ENCODE data around the gene RALBP1.
"Not testable (repeated sequence)": the region's sequence is repeated elsewhere in the genome, so short reads cannot be mapped to it uniquely, and the experiment has no call there.

The RALBP1 gene

GRCh38 chr18:9474108-9474982, 968 bp upstream of the RALBP1 start:
- H3K27ac Mint-ChIP-seq, result peak overlapping the region; percentile 91
- DNase-seq, result no peak
- H3K9me3 Mint-ChIP-seq, result peaks cover 8% of the 10 kb centered on the region
- peaks cover 30% of the 10 kb centered on the region for H3K4me1 Mint-ChIP-seq
- peaks cover 16% of the 10 kb centered on the region for H3K36me3 Mint-ChIP-seq
- H3K4me3 Mint-ChIP-seq, result peak overlapping the region; percentile 89
- peaks cover 32% of the 10 kb centered on the region for H3K27me3 Mint-ChIP-seq
- CTCF ChIA-PET, result no interaction called here

- Mint-ChIP-seq H3K9me3 (no peaks in the 10 kb centered on the region), H3K4me3 (peak overlapping the region; percentile 89), H3K27ac (peak overlapping the region; percentile 91), H3K4me1 (peaks cover 27% of the 10 kb centered on the region), H3K27me3 (peaks cover 22% of the 10 kb centered on the region), H3K36me3 (peaks cover 22% of the 10 kb centered on the region)
- CTCF ChIA-PET, result interaction anchor here (0.8 kb wide), 1 partner anchor 372 kb away, joined by 3 read pairs; no protein-coding TSS in a partner anchor
- peak; percentile 79 for DNase-seq
These were observed 604 bp downstream of the RALBP1 start for GRCh38 chr18:9475643-9476591.

- Mint-ChIP-seq H3K27me3 (peaks cover 22% of the 10 kb centered on the region), H3K4me1 (peaks cover 27% of the 10 kb centered on the region), H3K4me3 (peak overlapping the region; percentile 89), H3K36me3 (peaks cover 30% of the 10 kb centered on the region), H3K27ac (peak overlapping the region; percentile 82)
- DNase-seq, H3K9me3 Mint-ChIP-seq: not testable (repeated sequence)
- CTCF ChIA-PET, result interaction anchor here (0.8 kb wide), 1 partner anchor 373 kb away, joined by 3 read pairs; no protein-coding TSS in a partner anchor
These were observed 1.6 kb downstream of the RALBP1 start for GRCh38 chr18:9476949-9477348.

- peaks cover 22% of the 10 kb centered on the region for H3K27me3 Mint-ChIP-seq
- DNase-seq, result no peak
- peaks cover 34% of the 10 kb centered on the region for H3K36me3 Mint-ChIP-seq
- peaks cover 27% of the 10 kb centered on the region for H3K4me1 Mint-ChIP-seq
- CTCF ChIA-PET, result no interaction called here
- no peak overlapping the region for H3K27ac Mint-ChIP-seq
- no peaks in the 10 kb centered on the region for H3K9me3 Mint-ChIP-seq
- H3K4me3 Mint-ChIP-seq, result peak overlapping the region; percentile 89
These were observed 2.2 kb downstream of the RALBP1 start for GRCh38 chr18:9477509-9477908.

- Mint-ChIP-seq H3K27me3 (peaks cover 16% of the 10 kb centered on the region), H3K36me3 (peaks cover 37% of the 10 kb centered on the region), H3K9me3 (no peaks in the 10 kb centered on the region), H3K4me3 (no peak overlapping the region), H3K4me1 (peaks cover 27% of the 10 kb centered on the region), H3K27ac (no peak overlapping the region)
- CTCF ChIA-PET, result no interaction called here
- DNase-seq, result no peak
These were observed 3.2 kb downstream of the RALBP1 start for GRCh38 chr18:9478545-9478944.

- Mint-ChIP-seq H3K27me3 (no peaks in the 10 kb centered on the region), H3K27ac (no peak overlapping the region), H3K9me3 (peaks cover 1% of the 10 kb centered on the region), H3K36me3 (peaks cover 45% of the 10 kb centered on the region), H3K4me1 (peaks cover 3% of the 10 kb centered on the region), H3K4me3 (no peak overlapping the region)
- CTCF ChIA-PET, result no interaction called here
- DNase-seq, result no peak
These were observed 7.5 kb downstream of the RALBP1 start for GRCh38 chr18:9482790-9483189.

GRCh38 chr18:9483526-9483925, 8.2 kb downstream of the RALBP1 start:
- CTCF ChIA-PET, result no interaction called here
- H3K27me3 Mint-ChIP-seq, result no peaks in the 10 kb centered on the region
- H3K9me3 Mint-ChIP-seq, result peaks cover 1% of the 10 kb centered on the region
- no peak overlapping the region for H3K27ac Mint-ChIP-seq
- DNase-seq, result no peak
- H3K4me1 Mint-ChIP-seq, result no peaks in the 10 kb centered on the region
- no peak overlapping the region for H3K4me3 Mint-ChIP-seq
- H3K36me3 Mint-ChIP-seq, result peaks cover 43% of the 10 kb centered on the region

- not testable (repeated sequence) for H3K4me1 Mint-ChIP-seq
- peaks cover 38% of the 10 kb centered on the region for H3K36me3 Mint-ChIP-seq
These were observed 9.5 kb downstream of the RALBP1 start for GRCh38 chr18:9484856-9485255.

GRCh38 chr18:9488538-9488937, 13.2 kb downstream of the RALBP1 start:
- Mint-ChIP-seq H3K9me3 (peaks cover 7% of the 10 kb centered on the region), H3K4me3 (no peak overlapping the region), H3K36me3 (peaks cover 32% of the 10 kb centered on the region), H3K27me3 (no peaks in the 10 kb centered on the region), H3K27ac (no peak overlapping the region), H3K4me1 (no peaks in the 10 kb centered on the region)
- CTCF ChIA-PET, result interaction anchor here (1.6 kb wide), 1 partner anchor 28 kb away, joined by 7 read pairs; no protein-coding TSS in a partner anchor
- no peak for DNase-seq

More at GRCh38 chr18:9484856-9485255, 9.5 kb downstream of the RALBP1 start:
- H3K27me3 Mint-ChIP-seq, H3K4me3 Mint-ChIP-seq, H3K9me3 Mint-ChIP-seq, DNase-seq, CTCF ChIA-PET, H3K27ac Mint-ChIP-seq: not testable (repeated sequence)

- CTCF ChIA-PET, result no interaction called here
- Mint-ChIP-seq H3K27ac (no peak overlapping the region), H3K4me1 (peaks cover 19% of the 10 kb centered on the region), H3K9me3 (peaks cover 5% of the 10 kb centered on the region), H3K4me3 (no peak overlapping the region), H3K36me3 (peaks cover 22% of the 10 kb centered on the region), H3K27me3 (no peaks in the 10 kb centered on the region)
- no peak for DNase-seq
These were observed 19.5 kb downstream of the RALBP1 start for GRCh38 chr18:9494778-9495331.

- H3K27me3 Mint-ChIP-seq, result no peaks in the 10 kb centered on the region
- no peak for DNase-seq
- CTCF ChIA-PET, result no interaction called here
- H3K9me3 Mint-ChIP-seq, result peaks cover 5% of the 10 kb centered on the region
- H3K4me3 Mint-ChIP-seq, result no peak overlapping the region
- H3K36me3 Mint-ChIP-seq, result peaks cover 25% of the 10 kb centered on the region
- peaks cover 19% of the 10 kb centered on the region for H3K4me1 Mint-ChIP-seq
- no peak overlapping the region for H3K27ac Mint-ChIP-seq
These were observed 20.2 kb downstream of the RALBP1 start for GRCh38 chr18:9495465-9495864.

- Mint-ChIP-seq H3K4me1 (peaks cover 19% of the 10 kb centered on the region), H3K9me3 (peaks cover 5% of the 10 kb centered on the region), H3K36me3 (peaks cover 27% of the 10 kb centered on the region), H3K27ac (no peak overlapping the region), H3K27me3 (no peaks in the 10 kb centered on the region), H3K4me3 (no peak overlapping the region)
- CTCF ChIA-PET, result no interaction called here
- no peak for DNase-seq
These were observed 20.8 kb downstream of the RALBP1 start for GRCh38 chr18:9495916-9496705.

- H3K9me3 Mint-ChIP-seq, result peaks cover 15% of the 10 kb centered on the region
- H3K27me3 Mint-ChIP-seq, result no peaks in the 10 kb centered on the region
- H3K27ac Mint-ChIP-seq, result no peak overlapping the region
- H3K4me1 Mint-ChIP-seq, result no peaks in the 10 kb centered on the region
- CTCF ChIA-PET, result interaction anchor here (2.1 kb wide), 1 partner anchor 10 kb away, joined by 5 read pairs; no protein-coding TSS in a partner anchor
- H3K36me3 Mint-ChIP-seq, result peaks cover 14% of the 10 kb centered on the region
- no peak overlapping the region for H3K4me3 Mint-ChIP-seq
- DNase-seq, result no peak
These were observed 30.9 kb downstream of the RALBP1 start for GRCh38 chr18:9506046-9506792.

All from activated naive CD4-positive, alpha-beta T cell treated with anti-CD3 and anti-CD28 coated beads, Interleukin-2, amount 10 ng/mL, durations not matched to agents 7 days and 5 days (primary cell).